DMS53 treated with DMSO at 0.1 percent for 48 hours (cell line): ENCODE measurements around the gene KCNB1.

Experiments used
- DNase-seq: peaks from one replicate; lab custom pipeline; 2025; ENCODE audit not compliant: unreplicated experiment; lab: John Stamatoyannopoulos, UW

KCNB1 gene

DNA sequence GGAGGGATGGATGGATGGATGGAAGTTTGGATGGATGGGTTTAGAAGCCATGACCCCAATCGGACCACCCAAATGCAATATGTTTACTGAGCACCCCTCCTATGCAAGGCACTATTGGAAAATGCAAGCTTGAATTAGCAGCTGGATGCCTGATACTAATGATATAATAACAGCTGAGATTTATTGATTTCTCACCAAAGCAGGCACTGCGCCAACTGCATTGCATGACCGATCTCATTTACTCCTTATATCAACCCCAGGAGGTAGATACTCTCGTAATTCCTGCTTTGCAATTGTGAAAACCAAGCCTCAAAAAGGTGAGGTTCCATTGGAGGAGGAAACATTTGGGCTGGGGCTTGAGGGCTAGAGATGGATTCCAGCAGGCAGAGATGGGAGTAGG, 89.7 kb downstream of the KCNB1 start:
- DNase-seq: no peak

- DNase-seq: no peak
Measured at GRCh38 chr20:49391404-49392245, 90.8 kb downstream of the KCNB1 start.

DNA sequence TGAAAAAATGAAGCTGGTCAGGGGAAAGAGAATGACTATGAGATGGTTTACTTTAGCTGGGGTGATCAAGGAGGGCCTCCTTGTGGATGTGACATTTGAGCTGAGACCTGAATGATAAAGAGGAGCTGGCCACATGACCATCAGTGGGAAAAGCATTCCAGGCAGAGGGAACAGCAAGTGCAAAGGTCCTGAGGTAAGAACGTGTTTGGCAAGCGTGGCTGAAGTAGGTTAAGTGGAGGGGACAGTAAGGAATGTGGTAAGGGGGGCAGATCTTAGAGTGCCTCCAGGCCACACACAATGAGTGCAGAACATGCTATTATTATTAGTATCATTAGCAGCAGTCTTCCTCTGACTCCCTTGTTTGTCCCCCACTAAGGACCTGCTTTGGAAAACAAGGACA, 92.6 kb downstream of the KCNB1 start:
- no peak for DNase-seq

DNA sequence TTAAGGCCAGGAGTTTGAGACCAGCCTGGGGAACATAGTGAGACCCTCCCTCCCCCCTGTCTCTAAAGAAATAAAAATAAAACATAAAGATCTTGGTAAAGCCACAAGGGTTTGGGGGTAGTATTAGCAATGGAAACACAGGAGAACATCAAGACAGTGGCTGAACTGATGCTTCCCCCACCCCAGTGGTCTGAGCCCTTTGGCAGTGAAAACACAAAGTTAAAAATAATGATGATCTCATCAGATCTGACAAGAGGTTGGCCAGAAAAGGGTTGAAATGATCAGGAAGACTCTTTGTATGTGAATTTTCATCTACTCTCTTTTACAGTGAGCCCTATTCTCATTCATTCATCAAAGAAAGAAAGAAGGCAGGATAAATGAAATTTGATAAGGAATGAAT, 93.7 kb downstream of the KCNB1 start:
- DNase-seq: no peak

GRCh38 chr20:49387581-49387939, 94.9 kb downstream of the KCNB1 start:
- no peak for DNase-seq

- DNase-seq: peak; percentile 33
Measured at GRCh38 chr20:49386848-49387580, 95.5 kb downstream of the KCNB1 start.

DNA sequence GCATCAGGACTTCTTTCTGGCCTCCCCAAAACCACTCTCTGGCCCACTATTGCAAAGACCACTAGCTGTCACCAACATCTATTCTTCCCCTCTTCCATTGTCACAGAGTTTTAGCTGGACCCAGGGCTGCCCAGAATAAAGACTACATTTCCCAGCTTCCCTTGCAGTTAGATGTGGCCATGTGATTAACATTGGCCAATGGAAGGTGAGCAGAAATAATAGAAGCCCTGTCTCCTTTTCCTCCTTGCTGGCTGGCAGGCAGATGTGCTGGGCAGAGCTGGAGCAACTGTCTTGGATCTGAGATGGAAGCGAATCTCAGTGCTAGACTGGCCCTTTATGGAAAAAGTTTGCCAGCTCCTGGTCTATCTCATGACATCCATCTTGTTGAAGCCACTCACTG, 97.0 kb downstream of the KCNB1 start:
- DNase-seq: peak; percentile 51

GRCh38 chr20:49384437-49385434, 97.7 kb downstream of the KCNB1 start:
- peak; percentile 29 for DNase-seq

DNA sequence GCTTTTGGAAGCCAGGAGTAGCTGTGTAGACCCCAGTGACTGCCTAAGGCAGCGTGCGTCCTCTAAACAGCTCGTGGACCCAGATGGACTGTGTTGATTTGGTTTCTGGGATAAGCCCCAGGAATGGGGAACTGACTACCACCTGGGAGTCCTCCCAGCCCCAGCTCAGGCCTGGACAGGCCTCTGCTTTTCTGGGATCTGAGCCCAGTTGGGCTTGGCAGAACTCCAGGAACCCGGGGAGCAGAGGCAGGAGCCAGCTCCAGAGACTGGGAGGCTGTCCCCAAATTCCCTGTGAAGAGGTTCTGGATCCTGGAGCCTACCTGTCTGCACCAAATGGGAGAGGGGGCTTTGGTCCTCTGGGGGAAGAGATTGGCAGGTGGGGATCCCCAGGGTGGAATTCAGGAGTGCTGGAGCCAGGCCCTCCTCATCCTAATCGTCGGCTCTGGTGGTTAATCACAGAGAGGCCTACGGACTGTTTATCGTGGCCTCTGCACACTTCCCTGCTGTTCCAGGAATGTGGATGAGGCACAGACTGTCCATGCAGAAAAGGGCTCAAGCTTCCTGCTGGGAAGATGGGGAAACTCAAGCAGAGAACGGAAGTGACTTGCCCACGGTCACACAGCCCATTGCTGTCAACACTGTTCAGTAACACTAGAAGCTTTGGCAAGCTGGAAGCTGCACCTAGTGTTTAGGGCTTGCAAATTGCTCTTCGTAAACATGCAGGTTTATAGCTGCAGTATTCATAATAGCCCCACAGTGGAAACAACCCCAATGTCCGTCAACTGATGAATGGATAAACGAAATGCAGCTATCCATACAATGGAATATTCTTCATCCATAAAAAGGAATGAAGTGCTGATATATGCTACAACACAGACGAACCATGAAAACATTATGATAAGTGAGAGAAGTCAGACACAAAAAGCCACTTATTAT, 100.6 kb downstream of the KCNB1 start:
- DNase-seq: no peak

- DNase-seq: no peak
Measured at GRCh38 chr20:49380337-49380780, 102.1 kb downstream of the KCNB1 start.

DNA sequence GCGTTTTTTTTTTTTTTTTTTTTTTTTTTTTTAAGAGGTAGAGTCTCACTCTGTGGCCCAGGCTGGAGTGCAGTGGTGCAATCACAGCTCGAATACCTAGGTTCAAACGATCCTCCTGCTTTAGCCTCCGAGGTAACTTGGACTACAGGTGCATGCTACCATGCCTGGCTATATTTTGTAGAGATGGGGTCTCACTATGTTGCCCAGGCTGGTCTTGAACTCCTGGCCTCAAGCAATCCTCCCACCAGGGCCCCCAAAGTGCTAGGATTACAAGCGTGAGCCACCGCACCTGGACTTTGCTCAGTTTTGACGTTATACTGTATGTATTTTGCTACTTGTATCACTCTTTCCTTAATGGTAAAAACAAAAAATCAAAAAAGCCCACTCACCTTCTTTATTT, 103.1 kb downstream of the KCNB1 start:
- DNase-seq: no peak

- DNase-seq: no peak
Measured at GRCh38 chr20:49377326-49377725, 105.1 kb downstream of the KCNB1 start.

DNA sequence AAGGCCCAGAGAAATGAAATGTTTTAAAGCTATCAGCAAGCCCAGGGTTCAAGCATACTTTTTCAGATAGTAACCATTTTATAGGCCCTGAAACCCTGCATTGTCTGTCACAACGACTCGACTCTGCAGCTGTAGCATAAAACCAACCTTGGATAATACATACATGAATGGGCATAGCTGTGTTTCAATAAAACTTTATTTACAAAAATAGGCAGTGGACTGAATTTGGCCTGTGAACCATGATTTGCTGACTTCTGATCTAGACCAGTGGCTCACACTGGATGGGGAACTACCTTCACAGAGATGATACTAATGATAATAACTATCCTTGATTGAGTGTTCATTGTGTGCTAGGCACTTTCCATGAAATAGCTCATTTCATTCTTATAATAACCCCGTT, 107.3 kb downstream of the KCNB1 start:
- no peak for DNase-seq

- no peak for DNase-seq
Measured at GRCh38 chr20:49372095-49372734, 110.3 kb downstream of the KCNB1 start.

GRCh38 chr20:49368596-49368995, 113.9 kb downstream of the KCNB1 start:
- no peak for DNase-seq

DNA sequence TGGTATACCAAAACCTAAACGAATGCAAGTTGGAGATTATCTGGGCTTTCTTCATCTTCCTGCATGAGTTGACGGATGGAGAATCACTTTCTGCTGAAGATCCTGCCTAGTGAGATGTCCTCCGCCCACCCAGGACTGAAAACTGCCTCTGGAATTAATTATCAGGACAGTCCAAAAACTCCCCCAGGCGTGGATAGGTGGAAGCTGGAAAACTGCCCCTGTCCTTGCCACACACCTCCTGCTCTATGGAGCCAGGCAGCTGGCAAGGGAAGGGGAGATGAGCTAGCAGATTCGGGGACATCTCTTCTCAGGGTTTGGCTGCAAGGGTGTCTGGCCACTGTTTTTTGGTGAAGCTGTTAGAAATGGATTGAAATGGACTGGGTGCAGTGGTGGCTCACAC, 115.4 kb downstream of the KCNB1 start:
- DNase-seq: no peak

- no peak for DNase-seq
Measured at GRCh38 chr20:49366687-49367086, 115.8 kb downstream of the KCNB1 start.

DNA sequence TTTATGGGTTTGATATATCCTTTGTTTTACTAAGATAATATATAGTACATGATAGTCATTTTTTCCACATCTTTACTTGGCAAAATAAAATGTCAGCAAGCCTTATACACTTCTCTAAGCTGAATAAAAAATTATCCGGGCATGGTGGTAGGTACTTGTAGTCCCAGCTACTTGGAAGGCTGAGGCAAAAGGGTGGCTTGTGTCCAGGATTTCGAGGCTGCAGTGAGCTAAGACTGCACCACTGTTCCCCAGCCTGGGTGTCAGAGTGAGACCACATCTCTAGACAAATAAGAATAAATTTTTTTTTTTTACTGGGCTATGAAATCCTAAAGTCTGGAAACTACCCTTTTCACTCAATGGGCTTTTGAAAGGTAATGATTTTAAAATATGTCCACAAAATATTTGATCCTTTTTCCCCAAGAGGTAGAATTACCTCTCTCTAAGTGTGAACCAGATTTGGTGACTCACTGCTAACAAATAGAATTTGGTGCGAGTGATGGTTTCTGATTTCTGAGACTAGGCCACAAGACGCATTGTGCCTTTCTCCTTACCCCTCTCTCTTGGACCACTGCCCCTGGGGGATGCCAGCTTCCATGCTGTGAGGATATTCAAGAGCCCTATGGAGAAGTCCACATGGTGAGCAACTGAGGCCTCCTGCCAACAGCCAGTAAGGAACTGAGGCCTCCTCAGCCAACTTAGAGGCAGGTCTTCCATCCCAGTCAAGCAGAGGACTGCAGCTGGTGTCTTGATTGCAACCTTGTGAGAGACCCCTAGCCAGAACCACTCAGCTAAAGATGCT, 120.4 kb downstream of the KCNB1 start:
- no peak for DNase-seq
